ENCODE data around the gene ARF4. TPM values are rescaled to one million over a fixed set of nuclear protein-coding genes. Genes with fewer than 3 reads are reported as not detected.

The ARF4 gene
- total and polyA plus RNA-seq, 2 donors (not counting 1 experiment from before 2014, with no cell fraction given), result 30.2 to 38.1 TPM

DNA sequence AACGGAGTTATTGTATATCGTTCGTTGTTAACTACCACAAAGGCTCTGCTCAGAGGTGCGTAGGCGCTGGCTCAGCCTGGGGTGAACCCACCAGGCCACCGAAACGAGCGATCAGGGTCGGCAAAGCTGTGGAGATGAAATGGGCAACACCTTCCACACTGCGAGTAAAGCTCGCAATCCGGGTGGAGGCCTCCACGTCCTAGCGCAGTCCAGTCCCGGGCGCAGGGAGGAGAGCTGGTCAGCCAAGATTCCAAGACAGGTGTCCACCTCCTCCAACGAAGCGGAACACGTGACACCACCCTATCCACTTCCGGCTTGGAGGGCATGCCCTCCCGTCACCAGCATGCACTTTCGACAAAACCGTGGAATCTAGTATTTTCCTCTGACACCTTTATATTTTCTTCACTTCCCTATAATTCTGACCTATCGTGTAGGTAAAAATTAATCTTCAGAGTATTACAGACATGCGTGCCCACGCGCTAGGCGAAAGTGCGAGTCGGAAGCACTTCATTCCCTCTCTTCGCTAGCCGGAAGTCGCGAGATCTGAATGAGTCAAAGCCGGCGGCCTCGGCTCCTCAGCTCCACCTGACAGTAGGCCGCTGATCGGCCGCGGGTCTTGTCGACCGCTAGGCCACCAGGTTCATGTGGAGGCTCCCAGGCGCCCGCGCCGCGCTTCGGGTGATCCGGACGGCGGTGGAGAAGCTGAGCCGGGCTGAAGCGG lies 41.2 kb downstream of the ARF4 start, which contains the start of gene PDE12:
PDE12 (plus strand) TSS at position 537 of the 721 bp plus-strand sequence; CDS start at position 643, 106 bp downstream.
- under 1% methylated on average over 52 of the region's 54 CpGs for WGBS (ENCODE audit: insufficient coverage)
- Histone ChIP-seq H3K4me1 (ENCODE audit: control insufficient read depth in 2 of 2, insufficient read depth in 2 of 2, low read length in 2 of 2) (peaks cover 14 to 30% of the 10 kb centered on the region in 2 donors), H3K4me3 (ENCODE audit: control extremely low read depth in 1 of 5, extremely low read depth in 1 of 5, insufficient read depth in 1 of 5, low read depth in 2 of 5, low read length in 4 of 5) (peak within 1 kb of the TSS; percentile 70 to 90 (median 84)), H3K9me3 (ENCODE audit: control extremely low read depth in 1 of 3, control insufficient read depth in 2 of 3, insufficient read depth in 1 of 3, low read length in 2 of 3) (no peaks in the 10 kb centered on the region), H3K9ac (ENCODE audit: low read length) (peak within 1 kb of the TSS; percentile 86), H4K20me1 (ENCODE audit: control insufficient read depth, insufficient read depth, low read length, poor library complexity, severe bottlenecking) (peaks cover 10% of the 10 kb centered on the region), H3K27me3 (replicated peaks in 1 of 4; ENCODE audit: control extremely low read depth in 1 of 4, control insufficient read depth in 3 of 4, insufficient read depth in 4 of 4, low read length in 3 of 4) (no peaks in the 10 kb centered on the region), H3K27ac (ENCODE audit: low read length in 2 of 2) (peak within 1 kb of the TSS; percentile 91 to 100), H3K79me2 (ENCODE audit: control insufficient read depth, insufficient read depth, low read length) (peaks cover 51% of the 10 kb centered on the region), H2AFZ (ENCODE audit: insufficient read depth, low read depth, low read length, poor library complexity, severe bottlenecking) (peak within 1 kb of the TSS; percentile 94), H3K36me3 (replicated peaks in 1 of 2; ENCODE audit: control extremely low read depth in 1 of 2, control insufficient read depth in 1 of 2, extremely low read depth in 1 of 2, insufficient read depth in 2 of 2, low read length in 1 of 2) (peaks cover 9 to 16% of the 10 kb centered on the region in 2 experiments), H3K4me2 (replicated peaks; ENCODE audit: low read depth, low read length, poor library complexity, severe bottlenecking) (peak within 1 kb of the TSS; percentile 78)
- POLR2A ChIA-PET, result interaction anchor here (0.5 to 2.3 kb wide), 3 partner anchors 41 to 484 kb away, joined by 4 to 26 read pairs (median 5); partner anchors contain the start of genes ARF4 and SLMAP
- ATAC-seq (ENCODE audit: low read depth) (peak; percentile 84), DNase-seq (peak; percentile 95)
- CTCF ChIA-PET, result interaction anchor here (0.9 to 2.6 kb wide), 6 partner anchors 24 to 200 kb away, joined by 3 to 16 read pairs (median 4); partner anchors contain the start of genes ARF4 and SLMAP
- TF ChIP-seq EZH2 (IDR thresholded peaks at IDR 0.05; ENCODE audit: borderline replicate concordance, insufficient read depth, low read depth, low read length, poor library complexity, severe bottlenecking), result no peak
- TF ChIP-seq, protein P1, sequence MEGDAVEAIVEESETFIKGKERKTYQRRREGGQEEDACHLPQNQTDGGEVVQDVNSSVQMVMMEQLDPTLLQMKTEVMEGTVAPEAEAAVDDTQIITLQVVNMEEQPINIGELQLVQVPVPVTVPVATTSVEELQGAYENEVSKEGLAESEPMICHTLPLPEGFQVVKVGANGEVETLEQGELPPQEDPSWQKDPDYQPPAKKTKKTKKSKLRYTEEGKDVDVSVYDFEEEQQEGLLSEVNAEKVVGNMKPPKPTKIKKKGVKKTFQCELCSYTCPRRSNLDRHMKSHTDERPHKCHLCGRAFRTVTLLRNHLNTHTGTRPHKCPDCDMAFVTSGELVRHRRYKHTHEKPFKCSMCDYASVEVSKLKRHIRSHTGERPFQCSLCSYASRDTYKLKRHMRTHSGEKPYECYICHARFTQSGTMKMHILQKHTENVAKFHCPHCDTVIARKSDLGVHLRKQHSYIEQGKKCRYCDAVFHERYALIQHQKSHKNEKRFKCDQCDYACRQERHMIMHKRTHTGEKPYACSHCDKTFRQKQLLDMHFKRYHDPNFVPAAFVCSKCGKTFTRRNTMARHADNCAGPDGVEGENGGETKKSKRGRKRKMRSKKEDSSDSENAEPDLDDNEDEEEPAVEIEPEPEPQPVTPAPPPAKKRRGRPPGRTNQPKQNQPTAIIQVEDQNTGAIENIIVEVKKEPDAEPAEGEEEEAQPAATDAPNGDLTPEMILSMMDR (IDR thresholded peaks at IDR 0.05), result no peak
- Mint-ChIP-seq H3K27me3 (no peaks in the 10 kb centered on the region), H3K27ac (peak within 1 kb of the TSS; percentile 100), H3K9me3 (ENCODE audit: insufficient read depth) (no peaks in the 10 kb centered on the region), H3K4me3 (peak within 1 kb of the TSS; percentile 88), H3K4me1 (peaks cover 36% of the 10 kb centered on the region)
- intact Hi-C loops (cut with micrococcal nuclease), result loop anchor here (1.0 to 10.0 kb wide), 7 partner anchors 41 to 561 kb away; partner anchors contain the start of genes ARF4 and IL17RD

Measured in B cell (primary cell).